NCI-H82 treated with DMSO at 0.1 percent for 48 hours (cell line): ENCODE data around the gene PSMB7.
"Not testable (repeated sequence)": the region's sequence is repeated elsewhere in the genome, so short reads cannot be mapped to it uniquely, and the experiment has no call there.

Experiments
- DNase-seq: peaks from one replicate; lab custom pipeline; 2025; ENCODE audit not compliant: unreplicated experiment; lab: John Stamatoyannopoulos, UW

The PSMB7 gene

GRCh38 chr9:124443625-124444024 lies 28.4 kb upstream of the PSMB7 start:
- DNase-seq, result no peak

- no peak for DNase-seq
Measured at GRCh38 chr9:124442826-124443225, 27.6 kb upstream of the PSMB7 start.

- DNase-seq, result no peak
Measured at GRCh38 chr9:124442379-124442778, 27.1 kb upstream of the PSMB7 start.

GRCh38 chr9:124441291-124441690 lies 26.0 kb upstream of the PSMB7 start:
- peak; percentile 29 for DNase-seq

- no peak for DNase-seq
Measured at GRCh38 chr9:124440786-124441185, 25.5 kb upstream of the PSMB7 start.

GRCh38 chr9:124439686-124440243 lies 24.5 kb upstream of the PSMB7 start:
- DNase-seq, result no peak

GRCh38 chr9:124439086-124439485 lies 23.8 kb upstream of the PSMB7 start:
- DNase-seq, result no peak

- no peak for DNase-seq
Measured at GRCh38 chr9:124438091-124438490, 22.8 kb upstream of the PSMB7 start.

GRCh38 chr9:124437086-124437485 lies 21.8 kb upstream of the PSMB7 start:
- no peak for DNase-seq

- DNase-seq, result no peak
Measured at GRCh38 chr9:124436320-124436719, 21.1 kb upstream of the PSMB7 start.

- DNase-seq, result no peak
Measured at GRCh38 chr9:124429530-124429867, 14.3 kb upstream of the PSMB7 start.

- DNase-seq, result no peak
Measured at GRCh38 chr9:124428751-124429529, 13.7 kb upstream of the PSMB7 start.

GRCh38 chr9:124427281-124427680 lies 12.0 kb upstream of the PSMB7 start:
- no peak for DNase-seq

- no peak for DNase-seq
Measured at GRCh38 chr9:124426361-124426760, 11.1 kb upstream of the PSMB7 start.

GRCh38 chr9:124425733-124426132 lies 10.5 kb upstream of the PSMB7 start:
- not testable (repeated sequence) for DNase-seq

- no peak for DNase-seq
Measured at GRCh38 chr9:124423591-124423990, 8.3 kb upstream of the PSMB7 start.

GRCh38 chr9:124423155-124423554 lies 7.9 kb upstream of the PSMB7 start:
- no peak for DNase-seq

- DNase-seq, result no peak
Measured at GRCh38 chr9:124420991-124421543, 5.8 kb upstream of the PSMB7 start.

- DNase-seq, result no peak
Measured at GRCh38 chr9:124419832-124420489, 4.7 kb upstream of the PSMB7 start.

GRCh38 chr9:124415852-124416484 lies 726 bp upstream of the PSMB7 start:
- no peak for DNase-seq

GRCh38 chr9:124414612-124415011 lies 630 bp downstream of the PSMB7 start:
- DNase-seq, result no peak

- peak; percentile 96 for DNase-seq
Measured at GRCh38 chr9:124412228-124412575, 3.0 kb downstream of the PSMB7 start.
